ENCODE results near the gene AMPH. TPM values are rescaled to one million over a fixed set of nuclear protein-coding genes. Genes with fewer than 3 reads are reported as not detected.

AMPH gene
- total and polyA plus RNA-seq, 2 donors (not counting 1 experiment from before 2014, with no cell fraction given), result 2.4 to 3.6 TPM

GRCh38 chr7:38673795-38674194 lies 42.6 kb upstream of the AMPH start:
- TF ChIP-seq EZH2 (IDR thresholded peaks at IDR 0.05; ENCODE audit: low read length, missing control alignments), result no peak
- TF ChIP-seq CTCF (conservative IDR thresholded peaks at IDR 0.05 in 1 of 2, IDR thresholded peaks at IDR 0.05 in 1 of 2; ENCODE audit: low read depth in 1 of 2, low read length in 2 of 2), result no peak
- no peaks in the 10 kb centered on the region for H3K9me3 ChIP-seq (ENCODE audit: control insufficient read depth, insufficient read depth, low read depth, low read length)
- DNase-seq (ENCODE audit: low read depth in 2 of 2), result peak; percentile 25 to 94
- H3K9ac ChIP-seq (ENCODE audit: insufficient read depth, low read length), result no peak overlapping the region
- no peak overlapping the region for H3K4me3 ChIP-seq (replicated peaks in 1 of 4; ENCODE audit: control extremely low read depth in 1 of 4, insufficient read depth in 1 of 4, low read depth in 3 of 4, low read length in 4 of 4)
- H2AFZ ChIP-seq (ENCODE audit: low read length), result peak overlapping the region; percentile 13
- H4K20me1 ChIP-seq (ENCODE audit: control insufficient read depth, extremely low read depth, insufficient read depth, low read length), result no peaks in the 10 kb centered on the region
- no peaks in the 10 kb centered on the region for H3K4me1 ChIP-seq (ENCODE audit: control insufficient read depth, extremely low read depth, insufficient read depth, low read length)
- H3K4me2 ChIP-seq (ENCODE audit: extremely low read depth, insufficient read depth, low read length), result peak overlapping the region; percentile 45
- H3K27me3 ChIP-seq (ENCODE audit: control insufficient read depth, insufficient read depth, low read length), result no peaks in the 10 kb centered on the region
- peak overlapping the region; percentile 8 for H3K27ac ChIP-seq (ENCODE audit: insufficient read depth, low read length)
- H3K36me3 ChIP-seq (ENCODE audit: control insufficient read depth, insufficient read depth, low read length), result no peaks in the 10 kb centered on the region
- no peaks in the 10 kb centered on the region for H3K79me2 ChIP-seq (ENCODE audit: control insufficient read depth, insufficient read depth, low read length)

DNA sequence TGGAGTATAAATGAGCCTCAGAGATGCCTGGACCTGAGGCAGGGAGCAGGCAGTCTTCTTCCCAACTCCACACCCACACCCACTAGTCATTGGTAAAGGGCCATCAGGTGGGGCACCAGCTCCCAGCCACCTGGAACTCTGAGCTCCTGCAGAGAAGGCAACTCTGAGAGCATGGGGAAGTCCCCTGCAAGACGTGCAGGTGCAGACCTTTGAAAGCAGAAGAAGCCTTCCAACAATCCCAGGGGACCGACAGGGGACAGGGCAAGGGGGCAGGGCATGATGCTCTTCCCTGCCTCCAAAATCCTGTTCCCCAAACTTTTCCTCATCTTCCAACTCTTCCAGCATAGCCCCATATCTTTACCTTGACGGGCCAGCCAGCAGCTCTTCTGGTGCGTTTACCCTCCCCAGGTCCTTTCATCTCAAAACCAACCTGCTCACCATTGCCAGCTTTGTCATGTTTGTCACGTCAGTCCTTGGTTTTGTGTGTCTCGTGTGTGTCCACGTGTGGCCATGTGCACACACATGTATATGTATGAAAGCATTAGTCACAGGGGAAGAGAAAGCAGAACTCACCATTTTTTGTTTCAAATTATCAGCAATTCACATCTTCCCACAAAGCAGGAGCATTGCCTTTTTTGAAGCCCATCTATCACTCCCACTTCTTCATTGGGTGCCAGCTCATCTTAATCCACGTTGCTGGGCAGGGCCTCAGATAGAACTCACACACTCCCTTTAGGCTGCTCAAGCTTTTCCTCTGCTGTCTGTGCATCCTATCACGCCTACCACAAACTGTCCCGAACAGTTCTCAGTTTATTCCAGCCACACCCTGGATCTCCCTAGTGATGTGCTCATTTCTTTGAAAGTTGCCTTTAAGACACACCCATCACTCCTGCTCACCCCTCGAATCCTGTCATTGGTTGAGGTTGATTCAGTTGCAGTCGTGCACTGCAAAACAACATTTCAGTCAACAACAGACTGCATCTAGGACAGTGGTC lies 41.0 kb upstream of the AMPH start:
- Histone ChIP-seq H3K27ac (ENCODE audit: insufficient read depth, low read length) (no peak overlapping the region), H4K20me1 (ENCODE audit: control insufficient read depth, extremely low read depth, insufficient read depth, low read length) (no peaks in the 10 kb centered on the region), H3K4me3 (replicated peaks in 1 of 4; ENCODE audit: control extremely low read depth in 1 of 4, insufficient read depth in 1 of 4, low read depth in 3 of 4, low read length in 4 of 4) (no peak overlapping the region), H3K79me2 (ENCODE audit: control insufficient read depth, insufficient read depth, low read length) (no peaks in the 10 kb centered on the region), H2AFZ (ENCODE audit: low read length) (no peak overlapping the region), H3K4me2 (ENCODE audit: extremely low read depth, insufficient read depth, low read length) (no peak overlapping the region), H3K9me3 (ENCODE audit: control insufficient read depth, insufficient read depth, low read depth, low read length) (no peaks in the 10 kb centered on the region), H3K9ac (ENCODE audit: insufficient read depth, low read length) (no peak overlapping the region), H3K4me1 (ENCODE audit: control insufficient read depth, extremely low read depth, insufficient read depth, low read length) (no peaks in the 10 kb centered on the region), H3K36me3 (ENCODE audit: control insufficient read depth, insufficient read depth, low read length) (no peaks in the 10 kb centered on the region), H3K27me3 (ENCODE audit: control insufficient read depth, insufficient read depth, low read length) (no peaks in the 10 kb centered on the region)
- no peak for DNase-seq (ENCODE audit: low read depth in 2 of 2)
- TF ChIP-seq EZH2 (IDR thresholded peaks at IDR 0.05; ENCODE audit: low read length, missing control alignments), result no peak
- no peak for TF ChIP-seq CTCF (conservative IDR thresholded peaks at IDR 0.05 in 1 of 2, IDR thresholded peaks at IDR 0.05 in 1 of 2; ENCODE audit: low read depth in 1 of 2, low read length in 2 of 2)

- Histone ChIP-seq H4K20me1 (ENCODE audit: control insufficient read depth, extremely low read depth, insufficient read depth, low read length) (no peaks in the 10 kb centered on the region), H2AFZ (ENCODE audit: low read length) (no peak overlapping the region)
Measured at GRCh38 chr7:38669965-38670520, 38.9 kb upstream of the AMPH start.

More at GRCh38 chr7:38669965-38670520, 38.9 kb upstream of the AMPH start:
- no peak for DNase-seq (ENCODE audit: low read depth in 2 of 2)
- Histone ChIP-seq H3K27ac (ENCODE audit: insufficient read depth, low read length) (no peak overlapping the region), H3K27me3 (ENCODE audit: control insufficient read depth, insufficient read depth, low read length) (no peaks in the 10 kb centered on the region), H3K9me3 (ENCODE audit: control insufficient read depth, insufficient read depth, low read depth, low read length) (no peaks in the 10 kb centered on the region), H3K4me1 (ENCODE audit: control insufficient read depth, extremely low read depth, insufficient read depth, low read length) (no peaks in the 10 kb centered on the region), H3K79me2 (ENCODE audit: control insufficient read depth, insufficient read depth, low read length) (no peaks in the 10 kb centered on the region), H3K4me3 (replicated peaks in 1 of 4; ENCODE audit: control extremely low read depth in 1 of 4, insufficient read depth in 1 of 4, low read depth in 3 of 4, low read length in 4 of 4) (no peak overlapping the region), H3K36me3 (ENCODE audit: control insufficient read depth, insufficient read depth, low read length) (no peaks in the 10 kb centered on the region), H3K9ac (ENCODE audit: insufficient read depth, low read length) (no peak overlapping the region), H3K4me2 (ENCODE audit: extremely low read depth, insufficient read depth, low read length) (no peak overlapping the region)
- no peak for TF ChIP-seq EZH2 (IDR thresholded peaks at IDR 0.05; ENCODE audit: low read length, missing control alignments)
- TF ChIP-seq CTCF (conservative IDR thresholded peaks at IDR 0.05 in 1 of 2, IDR thresholded peaks at IDR 0.05 in 1 of 2; ENCODE audit: low read depth in 1 of 2, low read length in 2 of 2), result no peak
